ENCODE measurements around the gene PRKCI.
"Not testable (repeated sequence)": the region's sequence is repeated elsewhere in the genome, so short reads cannot be mapped to it uniquely, and the experiment has no call there.

Gene PRKCI

DNA sequence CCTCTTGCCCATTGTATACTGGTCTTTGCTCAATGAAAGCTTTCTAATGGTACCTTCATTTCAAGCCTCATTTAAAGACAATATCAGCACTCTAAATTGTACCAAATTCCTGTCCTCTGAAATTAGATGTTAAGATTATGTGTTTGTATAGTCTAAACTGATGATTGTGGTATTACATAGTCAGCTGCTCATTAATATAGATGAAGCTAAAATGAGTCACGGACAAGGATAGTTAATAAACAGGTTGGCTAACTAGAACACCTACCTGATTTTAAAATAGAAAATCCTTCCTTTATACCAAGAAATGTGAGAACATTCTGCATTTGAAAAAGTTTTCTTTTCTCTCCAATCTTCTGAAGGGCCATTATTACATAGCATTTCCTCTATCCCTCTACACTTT is 2.9 kb downstream of the PRKCI start:
- DNase-seq = no peak

DNA sequence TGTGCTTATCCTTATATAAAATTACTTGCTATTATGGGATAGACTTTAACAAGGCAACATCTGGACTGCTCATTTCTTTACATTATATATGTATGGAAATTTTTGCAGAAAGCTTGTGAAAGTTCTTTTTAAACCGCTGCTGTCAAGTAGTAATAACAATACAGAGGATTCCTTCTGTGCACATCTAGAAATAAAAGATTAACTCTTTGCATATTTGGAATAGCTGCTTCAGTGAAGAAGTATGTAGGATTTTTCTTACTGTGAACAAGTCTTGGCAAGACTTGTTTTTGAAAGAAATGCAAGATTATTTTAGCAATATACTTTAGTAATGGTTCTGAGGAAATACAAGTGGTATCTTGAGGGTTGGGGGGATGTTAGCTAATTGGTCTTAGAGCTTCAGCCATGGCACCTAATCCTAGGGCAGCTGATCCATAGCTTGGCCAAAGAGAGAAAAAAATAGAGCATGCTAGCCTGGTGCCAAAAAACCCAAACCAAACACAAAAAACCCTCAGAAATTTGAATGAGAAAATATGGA is 4.3 kb downstream of the PRKCI start:
- DNase-seq = no peak

- DNase-seq = no peak
Observed at GRCh38 chr3:170228093-170228766, 6.0 kb downstream of the PRKCI start.

DNA sequence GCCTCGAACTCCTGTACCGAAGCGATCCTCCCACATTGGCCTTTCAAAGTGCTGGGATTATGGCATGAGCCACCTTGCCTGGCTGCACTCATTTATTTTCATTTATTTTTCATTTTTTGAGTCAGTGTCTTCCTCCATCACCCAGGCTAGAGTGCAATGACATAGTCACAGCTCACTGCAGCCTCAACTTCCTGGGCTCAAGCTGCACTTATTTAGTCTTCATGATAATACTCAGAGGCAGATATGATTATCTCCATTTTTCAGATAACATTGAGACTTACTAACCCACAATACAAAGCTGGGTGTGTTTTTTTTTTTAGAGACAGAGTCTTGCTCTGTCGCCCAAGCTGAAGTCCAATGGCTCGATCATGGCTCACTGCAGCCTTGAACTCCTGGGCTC is 10.0 kb downstream of the PRKCI start:
- DNase-seq = no peak

DNA sequence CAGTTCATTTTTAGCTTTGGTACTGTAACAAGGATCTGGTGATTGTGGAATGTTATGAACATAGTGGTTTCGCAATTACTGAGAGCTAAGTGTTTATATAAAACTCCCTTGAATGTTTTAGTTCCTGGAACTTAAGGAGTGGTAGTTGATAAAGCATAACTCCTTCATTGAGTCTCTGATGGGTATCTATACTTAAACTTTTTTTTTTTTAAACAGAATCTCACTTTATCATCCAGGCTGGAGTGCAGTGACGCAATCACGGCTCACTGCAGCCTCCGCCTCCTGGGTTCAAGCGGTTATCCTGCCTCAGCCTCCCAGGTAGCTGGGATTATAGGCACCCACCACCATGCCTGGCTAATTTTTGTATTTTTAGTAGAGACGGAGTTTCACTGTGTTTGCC is 11.3 kb downstream of the PRKCI start:
- DNase-seq = no peak

DNA sequence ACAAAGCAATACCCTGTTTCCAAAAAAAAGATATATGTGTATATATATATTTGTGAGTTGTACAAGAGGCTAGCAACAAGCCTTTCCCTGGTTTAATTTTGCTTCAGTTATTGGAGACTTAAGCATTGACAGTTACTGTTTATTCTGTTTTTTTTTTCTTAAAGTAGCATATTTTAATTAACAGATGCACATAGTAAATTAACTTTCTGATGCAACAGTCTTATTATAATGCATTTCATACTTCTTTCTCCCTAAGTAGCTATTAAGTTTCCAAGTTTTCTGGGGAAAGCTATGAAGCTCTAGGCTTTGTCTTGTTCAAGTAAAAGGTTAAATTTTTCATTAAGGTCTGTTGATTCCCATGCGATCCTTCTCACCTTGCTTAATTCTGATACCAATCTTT is 17.9 kb downstream of the PRKCI start:
- no peak for DNase-seq

- DNase-seq = no peak
Observed at GRCh38 chr3:170240671-170241070, 18.4 kb downstream of the PRKCI start.

DNA sequence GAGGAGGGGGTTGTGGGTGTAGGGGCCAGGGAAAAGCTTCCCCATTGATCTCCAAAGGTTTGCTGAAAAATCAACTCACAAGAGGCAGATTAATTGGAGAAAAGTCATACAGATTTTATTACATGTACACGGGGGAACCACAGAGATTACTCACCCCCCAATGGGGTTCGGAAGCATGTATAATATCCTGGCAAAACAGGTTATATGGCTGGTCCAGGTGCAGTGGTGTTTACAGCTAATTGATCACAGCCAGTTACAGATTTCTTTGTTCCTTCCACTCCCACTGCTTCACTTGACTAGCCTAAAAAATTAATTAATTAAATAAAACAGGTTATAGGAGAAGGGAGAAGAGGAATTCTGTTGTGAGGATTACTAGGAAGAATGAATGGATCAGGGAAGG is 22.4 kb downstream of the PRKCI start:
- DNase-seq = no peak

- no peak for DNase-seq
Observed at GRCh38 chr3:170247875-170248274, 25.7 kb downstream of the PRKCI start.

DNA sequence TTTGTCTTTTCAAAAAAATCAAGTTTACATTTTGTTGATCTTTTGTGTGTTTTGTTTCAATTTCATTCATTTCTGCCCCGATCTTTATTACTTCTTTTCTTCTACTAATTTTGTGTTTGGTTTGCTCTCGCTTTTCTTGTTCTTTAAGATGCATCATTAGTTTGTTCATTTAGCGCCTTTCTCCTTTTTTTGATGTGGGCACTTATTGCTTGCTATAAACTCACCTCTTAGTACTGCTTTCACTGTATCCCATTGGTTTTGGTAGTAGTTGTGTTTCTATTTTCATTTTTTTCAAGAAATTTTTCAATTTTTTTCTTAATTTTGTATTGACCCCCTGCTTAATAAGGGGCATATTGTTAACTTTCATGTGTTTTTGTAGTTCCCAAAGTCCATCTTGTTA is 34.4 kb downstream of the PRKCI start:
- DNase-seq = no peak

GRCh38 chr3:170257145-170257544 is 34.9 kb downstream of the PRKCI start:
- DNase-seq = no peak

DNA sequence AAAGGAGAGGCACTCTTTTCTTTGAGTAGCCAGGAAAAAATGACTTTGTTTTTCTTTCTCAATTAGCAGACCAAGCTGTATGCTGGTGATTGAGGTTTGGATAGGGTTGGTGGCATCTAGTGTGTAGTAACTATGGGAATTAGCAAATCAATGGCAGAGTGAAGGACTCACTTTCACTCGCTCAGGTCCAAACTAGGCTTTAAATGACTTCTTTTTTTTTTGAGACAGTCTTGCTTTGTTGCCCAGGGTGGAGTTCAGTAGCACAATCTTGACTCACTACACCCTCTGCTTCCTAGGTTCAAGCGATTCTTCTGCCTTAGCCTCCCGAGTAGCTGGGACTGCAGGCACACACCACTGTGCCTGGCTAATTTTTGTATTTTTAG is 35.9 kb downstream of the PRKCI start:
- no peak for DNase-seq

DNA sequence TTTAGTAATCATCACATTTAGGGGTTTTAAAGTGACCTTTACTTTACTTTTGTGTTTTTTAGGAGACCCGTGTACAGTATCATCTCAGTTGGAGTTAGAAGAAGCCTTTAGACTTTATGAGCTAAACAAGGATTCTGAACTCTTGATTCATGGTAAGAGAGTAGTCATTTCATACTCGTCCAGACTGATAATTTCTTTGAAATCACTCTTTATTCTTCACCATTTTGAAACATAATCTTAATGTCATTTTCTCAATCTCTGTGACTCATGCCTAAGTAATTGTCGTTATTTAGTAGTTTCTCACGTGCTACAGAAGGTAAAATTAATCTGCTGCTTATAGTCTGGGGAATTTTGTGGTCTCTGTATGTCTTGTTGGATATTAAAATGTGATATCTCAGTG is 37.7 kb downstream of the PRKCI start:
- DNase-seq = no peak

DNA sequence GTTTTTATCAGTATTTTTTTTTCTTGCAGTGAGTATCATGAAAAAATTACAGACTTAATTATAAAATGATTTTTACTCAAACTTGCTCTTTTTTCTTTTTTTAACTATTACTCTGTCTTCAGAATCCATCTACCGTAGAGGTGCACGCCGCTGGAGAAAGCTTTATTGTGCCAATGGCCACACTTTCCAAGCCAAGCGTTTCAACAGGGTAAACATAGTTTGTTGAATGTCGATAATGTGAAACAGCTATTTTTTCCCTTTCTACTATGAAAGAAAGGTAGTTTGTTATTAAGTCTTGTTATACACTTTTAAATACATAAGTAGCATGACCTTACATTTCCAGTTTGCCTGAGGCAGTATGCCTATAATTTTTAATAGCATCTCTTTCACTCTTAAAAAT is 45.6 kb downstream of the PRKCI start:
- DNase-seq = no peak

GRCh38 chr3:170269673-170270254 is 47.5 kb downstream of the PRKCI start:
- not testable (repeated sequence) for DNase-seq

DNA sequence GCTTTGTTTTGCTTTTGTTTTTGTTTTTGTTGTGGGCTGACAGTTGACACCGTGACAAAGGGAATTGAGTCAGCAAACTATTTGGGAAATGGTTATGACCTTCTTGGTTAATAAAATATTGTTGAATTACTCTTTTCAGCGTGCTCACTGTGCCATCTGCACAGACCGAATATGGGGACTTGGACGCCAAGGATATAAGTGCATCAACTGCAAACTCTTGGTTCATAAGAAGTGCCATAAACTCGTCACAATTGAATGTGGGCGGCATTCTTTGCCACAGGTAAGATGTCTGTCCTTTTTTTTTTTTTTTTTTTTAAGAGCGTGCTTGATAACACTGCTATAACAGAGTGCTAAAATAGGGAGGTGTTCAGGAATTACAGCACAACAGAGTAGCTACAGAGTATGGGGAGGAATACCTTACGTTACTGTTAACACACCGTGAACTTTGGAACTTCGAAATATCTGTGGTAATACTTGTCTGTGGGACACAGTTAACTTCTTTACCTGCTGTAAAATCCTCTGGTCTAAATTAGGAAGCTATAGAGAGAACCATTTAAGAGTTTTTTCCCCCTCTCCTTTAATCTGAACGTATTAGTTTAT is 48.2 kb downstream of the PRKCI start:
- no peak for DNase-seq

GRCh38 chr3:170274641-170275040 is 52.4 kb downstream of the PRKCI start:
- no peak for DNase-seq

DNA sequence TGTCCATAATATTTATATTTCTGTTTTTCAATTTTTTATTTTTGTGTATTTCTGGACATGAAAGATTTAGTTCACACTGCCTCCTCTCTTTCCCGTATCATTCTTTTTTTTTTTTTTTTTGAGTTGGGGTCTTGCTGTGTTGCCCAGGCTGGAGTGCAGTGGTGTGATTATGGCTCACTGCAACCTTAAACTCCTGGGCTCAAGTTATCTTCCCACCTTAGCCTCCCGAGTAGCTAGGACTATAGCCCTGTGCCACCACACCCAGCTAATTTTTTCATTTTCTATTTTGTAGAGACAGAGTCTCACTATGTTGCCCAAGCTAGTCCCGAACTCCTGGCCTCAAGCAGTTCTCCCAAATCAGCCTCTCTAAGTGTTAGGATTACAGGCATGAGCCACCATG is 53.6 kb downstream of the PRKCI start:
- no peak for DNase-seq

- DNase-seq = not testable (repeated sequence)
Observed at GRCh38 chr3:170277311-170277710, 55.1 kb downstream of the PRKCI start.

DNA sequence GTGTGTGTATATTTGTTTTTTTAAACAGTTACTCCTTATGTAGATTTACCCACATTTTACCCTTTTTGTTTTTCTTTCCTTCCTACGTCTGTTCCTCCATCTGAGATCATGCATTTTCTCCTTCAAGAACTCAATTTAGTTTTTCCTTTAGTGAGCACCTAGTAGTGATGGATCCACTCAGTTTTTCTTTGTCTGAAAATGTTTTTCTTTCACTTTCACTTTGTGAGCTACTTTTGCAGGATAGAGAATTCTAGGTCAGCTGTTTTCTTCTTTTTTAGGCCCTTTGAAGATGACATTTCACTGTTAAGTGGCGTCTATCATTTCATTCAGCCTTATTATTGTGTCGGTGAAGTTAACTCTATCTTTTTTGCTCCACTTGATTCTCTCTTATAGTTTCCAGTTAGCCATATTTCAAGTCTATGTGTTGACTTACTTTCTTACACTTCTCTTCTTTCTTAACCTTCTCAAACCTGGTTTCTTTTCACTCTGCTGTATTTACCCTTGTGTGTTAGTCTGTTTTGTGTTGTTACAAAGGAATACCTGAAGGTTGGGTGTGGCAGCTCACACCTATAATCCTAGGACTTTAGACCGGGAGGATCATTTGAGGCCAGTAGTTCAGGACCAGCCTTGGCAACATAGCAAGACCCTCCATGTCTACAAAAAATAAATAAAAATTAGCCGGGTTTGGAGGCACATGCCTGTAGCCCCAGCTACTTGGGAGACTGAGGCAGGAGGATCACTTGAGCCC is 55.8 kb downstream of the PRKCI start:
- no peak for DNase-seq

GRCh38 chr3:170278627-170279026 is 56.4 kb downstream of the PRKCI start:
- DNase-seq = no peak

DNA sequence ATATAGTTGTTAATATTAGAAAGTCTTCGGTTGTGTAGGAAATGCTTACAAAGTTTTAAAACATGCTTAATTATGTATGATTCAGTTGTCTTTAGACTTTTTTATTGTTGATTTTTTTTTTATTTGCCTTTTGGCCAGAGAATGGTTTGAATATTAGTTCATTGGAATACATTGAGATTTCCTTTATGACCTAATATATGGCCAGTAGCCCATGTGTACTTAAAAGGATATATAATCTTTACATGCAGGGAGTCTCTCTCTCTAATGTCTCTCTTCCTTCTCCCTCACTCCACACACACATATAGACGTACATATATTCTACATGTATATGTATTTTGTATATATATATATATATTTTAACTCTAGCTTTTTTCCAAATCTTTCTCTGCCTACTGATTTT is 68.0 kb downstream of the PRKCI start:
- DNase-seq = no peak

DNA sequence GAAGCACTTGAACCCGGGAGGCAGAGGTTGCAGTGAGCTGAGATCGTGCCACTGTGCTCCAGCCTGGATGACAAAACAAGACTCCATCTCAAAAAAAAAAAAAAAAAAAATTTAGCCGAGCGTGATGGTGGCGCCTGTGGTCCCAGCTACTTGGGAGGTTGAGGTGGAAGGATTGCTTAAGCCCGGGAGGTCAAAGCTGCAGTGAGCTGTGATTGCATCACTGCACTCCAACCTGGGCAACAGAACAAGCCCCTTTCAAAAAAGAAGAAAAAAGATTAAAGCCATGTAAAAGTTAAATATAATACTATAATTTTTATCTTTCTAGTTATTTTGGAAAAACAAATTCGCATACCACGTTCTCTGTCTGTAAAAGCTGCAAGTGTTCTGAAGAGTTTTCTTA is 73.4 kb downstream of the PRKCI start:
- DNase-seq = no peak

- no peak for DNase-seq
Observed at GRCh38 chr3:170296703-170297102, 74.5 kb downstream of the PRKCI start.
